CD4-positive, alpha-beta T cell treated with Interleukin-15 for 1 hour (primary cell): Measurements from ENCODE around the gene UNKL.

Experiments
- DNase-seq: peaks from one replicate; pipeline ENCODE4 v3.0.0-alpha.2; 2020

Gene UNKL

DNA sequence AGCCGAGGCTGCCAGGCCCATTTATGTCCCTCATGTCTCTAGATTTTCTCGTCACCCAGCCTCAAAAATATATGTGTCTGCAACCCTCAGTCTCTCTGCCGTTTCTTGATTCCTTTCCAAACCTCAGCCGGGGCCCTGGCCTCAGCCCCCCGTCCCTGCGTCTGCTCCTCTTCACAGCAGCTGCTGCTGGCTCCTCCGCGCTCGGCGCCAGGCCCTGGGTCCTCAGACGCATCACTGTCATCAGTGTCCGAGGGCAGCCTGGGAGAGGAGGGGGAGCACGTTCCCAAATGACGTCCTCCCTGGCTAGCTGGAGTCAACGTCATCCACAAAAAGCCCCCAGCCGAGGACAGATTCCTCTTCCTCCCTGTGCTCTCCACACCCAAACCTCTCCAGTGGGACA, 65.2 kb downstream of the UNKL start:
- no peak for DNase-seq

DNA sequence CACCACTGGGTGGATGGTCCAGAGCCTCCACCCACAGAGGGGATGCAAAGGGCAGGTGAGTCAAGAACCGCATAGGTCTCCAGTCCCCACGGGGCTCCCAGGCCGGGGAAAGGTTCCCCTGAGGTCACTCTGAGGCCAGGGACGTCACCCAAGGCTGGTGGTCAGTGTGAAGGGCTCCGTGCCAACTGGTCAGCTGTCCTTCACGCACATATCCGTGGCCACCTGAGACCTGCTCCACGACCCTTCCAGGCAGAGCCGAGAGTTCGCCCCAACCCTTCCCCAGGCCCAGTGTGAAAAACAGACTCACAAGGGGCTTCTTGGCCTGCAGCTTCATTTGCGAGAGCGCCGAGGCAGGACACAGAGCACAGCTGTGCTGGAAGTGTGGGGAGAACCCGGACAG, 65.6 kb downstream of the UNKL start:
- DNase-seq, result no peak

GRCh38 chr16:1348441-1348840, 66.1 kb downstream of the UNKL start:
- no peak for DNase-seq

DNA sequence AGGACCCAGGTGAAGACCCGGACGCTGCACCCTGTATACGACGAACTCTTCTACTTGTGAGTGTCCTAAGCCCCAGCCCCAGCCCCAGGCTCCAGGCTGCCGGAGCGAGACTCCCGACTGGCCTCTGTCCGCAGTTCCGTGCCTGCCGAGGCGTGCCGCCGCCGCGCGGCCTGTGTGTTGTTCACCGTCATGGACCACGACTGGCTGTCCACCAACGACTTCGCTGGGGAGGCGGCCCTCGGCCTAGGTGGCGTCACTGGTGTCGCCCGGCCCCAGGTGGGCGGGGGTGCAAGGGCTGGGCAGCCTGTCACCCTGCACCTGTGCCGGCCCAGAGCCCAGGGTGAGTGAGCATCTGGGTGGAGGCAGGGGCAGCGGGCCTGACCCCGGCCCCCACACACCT, 66.5 kb downstream of the UNKL start:
- no peak for DNase-seq

DNA sequence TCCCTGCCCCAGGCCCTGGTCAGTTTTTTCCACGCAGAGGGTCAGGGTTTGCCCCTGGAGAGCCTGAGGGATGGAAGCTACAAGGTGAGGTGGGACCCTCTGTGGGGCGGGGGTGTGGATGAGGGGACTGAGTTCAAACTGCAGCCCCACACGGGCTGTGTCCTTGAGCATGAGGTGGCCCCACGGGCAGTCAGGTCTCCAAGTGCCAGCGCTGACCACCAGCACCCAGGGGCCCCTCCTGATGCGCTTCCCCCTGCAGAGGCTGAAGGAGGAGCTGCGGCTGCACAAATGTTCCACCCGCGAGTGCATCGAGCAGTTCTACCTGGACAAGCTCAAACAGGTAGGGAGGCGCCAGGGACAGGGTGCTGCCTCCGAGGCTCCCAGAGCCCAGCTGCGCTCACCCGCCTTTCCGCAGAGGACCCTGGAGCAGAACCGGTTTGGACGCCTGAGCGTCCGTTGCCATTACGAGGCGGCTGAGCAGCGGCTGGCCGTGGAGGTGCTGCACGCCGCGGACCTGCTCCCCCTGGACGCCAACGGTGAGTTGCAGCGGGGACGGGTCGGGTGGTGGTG, 67.1 kb downstream of the UNKL start:
- DNase-seq, result no peak

DNA sequence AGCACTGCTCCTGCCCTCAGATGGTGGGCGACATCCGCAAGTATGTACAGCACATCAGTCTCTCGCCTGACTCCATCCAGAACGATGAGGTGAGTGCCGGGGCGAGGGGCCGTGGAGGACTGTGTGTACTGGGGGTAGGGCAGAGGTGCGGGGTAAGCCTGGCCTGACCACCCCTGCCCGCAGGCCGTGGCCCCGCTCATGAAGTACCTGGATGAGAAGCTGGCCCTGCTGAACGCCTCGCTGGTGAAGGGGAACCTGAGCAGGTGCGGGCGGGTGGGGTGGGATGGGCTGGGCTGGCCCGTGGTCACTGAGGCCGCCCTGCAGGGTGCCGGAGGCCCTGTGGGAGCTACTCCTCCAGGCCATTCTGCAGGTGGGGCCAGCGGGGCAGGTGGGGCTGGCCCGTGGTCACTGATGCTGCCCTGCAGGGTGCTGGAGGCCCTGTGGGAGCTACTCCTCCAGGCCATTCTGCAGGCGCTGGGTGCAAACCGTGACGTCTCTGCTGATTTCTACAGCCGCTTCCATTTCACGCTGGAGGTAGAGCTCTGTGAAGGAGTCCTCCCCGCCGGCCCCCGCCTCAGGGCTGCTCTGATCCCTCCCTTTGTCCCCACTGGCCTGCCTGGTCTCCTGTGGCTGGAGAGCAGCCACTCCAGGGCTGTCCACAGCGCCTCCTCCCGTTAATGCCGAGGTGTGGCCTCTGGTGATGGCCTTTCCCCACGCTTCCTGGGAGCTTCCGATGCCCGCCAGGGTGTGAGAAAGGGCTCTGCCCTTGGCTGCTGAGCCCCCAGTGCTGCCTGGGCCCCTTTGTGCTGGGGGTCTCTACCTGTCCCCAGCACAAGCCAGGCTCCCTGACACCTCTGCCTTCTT, 67.8 kb downstream of the UNKL start:
- no peak for DNase-seq

DNA sequence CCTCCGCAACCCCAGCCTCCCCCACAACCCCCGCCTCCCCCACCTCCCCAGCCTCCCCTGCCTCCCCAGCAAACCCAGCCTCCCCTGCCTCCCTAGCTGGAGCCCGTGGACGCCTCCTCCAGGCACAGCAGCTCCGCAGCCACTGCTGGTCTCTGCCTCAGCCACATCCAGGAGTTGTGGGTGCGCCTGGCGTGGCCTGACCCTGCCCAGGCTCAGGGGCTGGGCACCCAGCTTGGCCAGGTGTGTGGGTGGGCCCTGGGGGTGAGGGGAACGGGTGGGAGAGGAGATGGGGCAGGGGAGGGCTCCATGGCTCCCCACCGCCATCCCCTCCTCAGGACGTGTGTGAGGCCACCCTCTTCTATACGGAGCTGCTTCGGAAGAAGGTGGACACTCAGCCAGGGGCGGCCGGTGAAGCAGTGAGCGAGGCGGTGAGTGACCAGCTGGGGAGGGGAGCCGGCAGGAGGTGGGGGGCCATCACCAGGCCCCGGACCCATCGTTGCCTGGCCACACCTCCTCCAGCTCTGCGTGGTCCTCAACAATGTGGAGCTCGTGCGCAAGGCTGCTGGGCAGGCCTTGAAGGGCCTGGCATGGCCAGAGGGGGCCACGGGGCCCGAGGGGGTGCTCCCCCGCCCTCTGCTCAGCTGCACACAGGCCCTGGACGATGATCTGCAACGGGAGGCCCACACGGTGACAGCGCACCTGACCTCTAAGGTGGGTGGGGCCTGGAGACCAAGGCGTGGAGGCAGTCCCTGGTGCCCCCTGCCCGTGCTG, 68.7 kb downstream of the UNKL start:
- no peak for DNase-seq

GRCh38 chr16:1345087-1345486, 69.4 kb downstream of the UNKL start:
- DNase-seq, result no peak

DNA sequence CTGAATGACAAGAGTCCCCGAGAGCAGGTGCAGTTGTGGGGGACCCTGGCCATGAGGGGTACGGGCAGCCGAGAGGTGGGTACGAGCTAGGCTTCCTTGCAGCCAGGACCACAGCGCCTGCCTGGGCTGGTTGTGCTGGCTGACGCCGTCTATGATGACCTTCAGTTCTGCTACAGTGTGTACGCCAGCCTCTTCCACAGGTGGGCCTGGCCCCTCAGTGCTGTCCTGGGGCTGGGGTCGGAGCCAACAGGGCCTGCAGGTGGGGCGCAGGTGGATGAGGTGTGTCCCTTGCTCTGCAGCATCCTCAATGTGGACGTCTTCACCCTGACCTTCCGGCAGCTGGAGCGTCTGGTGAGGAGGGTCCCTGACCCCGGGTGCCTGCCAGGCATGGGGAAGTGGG, 70.0 kb downstream of the UNKL start:
- DNase-seq, result no peak

DNA sequence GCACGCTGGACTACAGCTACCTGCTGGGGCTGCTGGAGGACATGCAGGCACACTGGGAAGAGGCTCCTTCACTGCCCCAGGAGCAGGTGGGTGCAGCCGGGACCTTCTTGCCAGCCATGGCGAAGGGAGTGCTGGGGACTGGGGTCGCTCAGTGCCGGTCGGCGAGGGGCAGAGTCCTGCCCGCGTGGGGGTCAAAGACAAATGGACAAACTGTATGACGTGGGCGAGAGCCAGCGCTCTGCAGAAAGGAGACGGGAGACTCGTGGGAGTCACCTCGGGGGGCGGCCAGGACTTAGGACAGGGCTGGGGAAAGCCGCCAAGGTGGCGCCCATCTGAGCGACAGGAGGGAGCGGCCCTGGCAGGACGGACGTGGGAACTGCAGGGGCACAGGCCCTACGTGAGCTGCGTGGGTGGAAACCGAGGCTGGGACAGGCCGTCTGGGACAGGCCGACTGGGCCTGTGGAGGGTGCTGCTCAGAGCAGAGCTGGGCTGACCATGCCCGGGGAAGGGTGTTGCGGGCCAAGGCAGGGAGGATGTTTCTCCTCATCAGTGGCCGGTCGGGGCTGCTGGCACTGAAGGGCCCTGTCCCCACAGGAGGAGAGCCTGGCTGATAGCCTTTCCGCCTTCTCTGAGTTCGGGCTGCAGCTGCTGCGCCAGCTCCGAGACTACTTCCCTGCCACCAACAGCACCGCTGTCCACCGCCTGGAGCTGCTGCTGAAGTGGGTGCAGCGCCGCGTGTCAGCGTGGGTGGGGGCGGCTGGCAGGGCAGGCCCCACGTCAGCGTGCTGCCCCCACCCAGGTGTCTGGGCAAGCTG, 70.9 kb downstream of the UNKL start:
- DNase-seq, result no peak

DNA sequence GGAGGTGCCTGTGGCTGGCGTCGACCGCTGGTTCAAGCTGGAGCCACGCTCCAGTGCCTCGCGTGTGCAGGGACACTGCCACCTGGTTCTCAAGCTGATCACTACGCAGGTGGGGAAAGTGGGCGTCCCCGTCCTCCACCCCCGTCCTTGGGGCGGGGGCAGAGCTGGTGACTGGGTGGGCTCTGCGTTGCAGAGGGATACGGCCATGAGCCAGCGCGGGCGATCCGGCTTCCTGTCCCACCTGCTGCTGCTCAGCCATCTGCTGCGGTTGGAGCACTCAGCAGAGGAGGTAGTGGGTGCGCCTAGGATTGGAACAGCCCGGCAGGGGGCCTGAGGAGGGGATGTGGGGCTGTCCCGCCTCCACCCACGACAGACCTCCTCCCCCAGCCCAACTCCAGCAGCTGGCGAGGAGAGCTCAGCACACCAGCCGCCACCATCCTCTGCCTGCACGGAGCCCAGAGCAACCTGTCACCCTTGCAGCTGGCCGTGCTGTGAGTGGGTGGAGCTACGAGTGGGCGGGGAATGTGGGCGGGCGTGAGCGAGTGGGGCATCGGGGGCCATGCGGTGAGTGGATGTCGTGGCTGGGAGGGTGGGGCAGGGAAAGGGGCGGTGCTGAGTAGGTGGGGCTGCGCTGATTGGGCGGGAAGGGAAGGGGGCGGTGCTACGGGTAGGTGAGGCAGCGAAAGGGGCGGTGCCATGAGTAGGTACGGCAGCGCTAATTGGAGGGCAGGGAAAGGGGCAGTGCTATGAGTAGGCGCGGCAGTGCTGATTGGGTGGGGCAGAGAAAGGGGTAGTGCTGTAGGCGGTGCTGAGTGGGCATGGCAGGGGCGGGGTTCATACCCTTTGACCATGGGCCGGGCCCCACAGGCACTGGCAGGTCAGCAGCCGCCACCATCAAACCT, 71.7 kb downstream of the UNKL start:
- peak; percentile 98 for DNase-seq

DNA sequence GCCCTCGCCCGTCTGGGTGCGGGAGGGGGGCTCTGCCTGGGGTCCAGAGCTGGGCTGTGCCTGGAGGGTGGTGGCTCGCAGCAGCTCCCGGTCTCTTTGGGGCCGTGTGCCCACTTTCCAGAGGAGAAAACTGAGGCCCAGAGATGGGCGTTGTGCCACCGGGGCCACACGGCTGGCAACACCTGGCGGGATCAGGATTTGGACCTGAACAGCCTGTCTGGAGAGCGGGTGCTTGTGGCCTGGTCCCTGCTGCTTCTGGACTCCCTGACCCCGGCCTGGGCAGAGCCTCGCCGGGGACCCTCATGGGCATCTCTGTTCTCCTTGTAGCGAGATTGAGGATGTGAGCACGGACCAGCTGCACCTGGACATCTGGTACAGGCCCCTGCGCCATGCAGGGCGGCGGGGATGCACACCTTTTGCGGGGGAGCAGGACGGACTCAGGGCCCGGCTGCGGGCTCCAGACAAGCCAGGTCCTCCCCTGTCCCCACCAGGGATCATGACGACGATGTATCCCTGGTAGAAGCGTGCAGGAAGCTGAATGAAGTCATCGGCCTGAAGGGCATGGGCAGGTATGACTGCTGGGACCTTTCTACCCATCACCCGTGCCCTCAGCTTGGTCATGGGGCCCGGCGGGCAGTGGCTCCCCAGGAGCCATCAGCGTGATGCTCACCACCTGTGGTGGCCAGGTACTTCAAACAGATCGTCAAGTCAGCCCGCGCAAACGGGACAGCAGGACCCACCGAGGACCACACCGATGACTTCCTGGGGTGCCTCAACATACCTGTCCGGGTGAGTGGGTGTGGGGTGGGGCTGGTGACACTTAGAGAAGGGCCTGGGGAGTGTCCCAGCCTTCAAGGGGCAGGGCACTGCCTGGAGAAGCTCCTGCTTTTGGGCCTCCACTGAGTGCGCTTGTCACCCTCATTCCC, 72.7 kb downstream of the UNKL start:
- no peak for DNase-seq

DNA sequence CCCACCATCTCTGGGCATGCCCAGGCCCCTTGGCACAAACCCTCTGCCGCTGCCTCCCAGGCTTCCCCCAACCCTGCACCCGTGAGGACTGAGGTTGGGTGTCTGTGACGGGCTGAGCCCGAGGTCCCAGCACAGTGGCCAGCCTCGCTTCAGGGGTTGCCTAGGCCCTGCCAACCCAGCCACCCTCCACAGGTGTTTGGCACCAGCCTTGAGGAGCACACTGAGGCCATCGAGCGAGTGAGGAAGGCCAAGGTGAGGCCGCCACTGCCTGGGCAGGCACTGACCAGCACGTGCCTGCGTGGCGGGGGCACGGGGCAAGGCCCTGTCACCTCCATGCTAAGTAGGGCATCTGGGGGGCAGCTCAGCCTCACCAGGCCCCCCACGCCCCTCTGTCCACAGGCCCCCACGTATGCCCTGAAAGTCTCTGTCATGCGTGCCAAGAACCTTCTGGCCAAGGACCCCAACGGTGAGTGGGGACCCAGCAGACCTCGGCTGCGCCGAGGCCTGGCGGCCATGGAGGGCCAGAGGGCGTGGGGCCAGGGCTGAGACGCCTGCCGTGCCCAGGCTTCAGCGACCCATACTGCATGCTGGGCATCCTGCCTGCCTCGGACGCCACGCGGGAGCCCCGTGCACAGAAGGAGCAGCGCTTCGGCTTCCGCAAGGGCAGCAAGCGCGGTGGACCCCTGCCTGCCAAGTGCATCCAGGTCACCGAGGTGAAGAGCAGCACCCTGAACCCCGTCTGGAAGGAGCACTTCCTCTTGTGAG, 73.6 kb downstream of the UNKL start:
- DNase-seq, result no peak

GRCh38 chr16:1338855-1339675, 75.4 kb downstream of the UNKL start:
- DNase-seq, result no peak

DNA sequence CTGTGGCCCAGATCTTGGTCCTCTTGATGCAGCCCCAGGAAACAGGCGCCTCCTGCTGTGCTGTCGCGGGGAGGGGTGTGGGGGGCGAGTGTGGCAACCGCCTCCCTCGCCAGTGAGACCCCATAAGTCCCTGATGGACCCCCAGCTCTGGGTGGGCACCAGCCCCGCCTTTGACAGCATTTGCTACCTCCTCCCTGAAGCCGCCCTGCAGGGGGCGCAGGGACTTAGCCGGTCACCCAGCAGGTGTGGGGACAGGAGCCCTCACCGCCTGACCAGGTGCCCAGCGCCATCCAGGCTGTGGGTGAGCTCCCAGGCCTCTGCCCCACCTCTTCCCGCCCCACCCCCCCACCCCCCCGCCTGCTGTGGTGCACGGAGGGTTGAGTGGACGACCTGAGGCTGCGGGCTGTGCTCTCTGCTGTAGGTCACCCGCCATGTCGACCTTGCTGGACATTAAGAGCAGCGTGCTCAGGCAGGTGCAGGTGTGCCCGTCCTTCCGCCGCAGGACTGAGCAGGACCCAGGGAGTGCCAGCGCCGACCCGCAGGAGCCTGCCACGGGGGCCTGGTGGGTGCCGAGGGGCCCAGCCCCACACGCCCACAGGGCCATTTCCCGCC, 76.3 kb downstream of the UNKL start:
- DNase-seq, result no peak

- DNase-seq, result no peak
Measured at GRCh38 chr16:1337486-1337885, 77.0 kb downstream of the UNKL start.

DNA sequence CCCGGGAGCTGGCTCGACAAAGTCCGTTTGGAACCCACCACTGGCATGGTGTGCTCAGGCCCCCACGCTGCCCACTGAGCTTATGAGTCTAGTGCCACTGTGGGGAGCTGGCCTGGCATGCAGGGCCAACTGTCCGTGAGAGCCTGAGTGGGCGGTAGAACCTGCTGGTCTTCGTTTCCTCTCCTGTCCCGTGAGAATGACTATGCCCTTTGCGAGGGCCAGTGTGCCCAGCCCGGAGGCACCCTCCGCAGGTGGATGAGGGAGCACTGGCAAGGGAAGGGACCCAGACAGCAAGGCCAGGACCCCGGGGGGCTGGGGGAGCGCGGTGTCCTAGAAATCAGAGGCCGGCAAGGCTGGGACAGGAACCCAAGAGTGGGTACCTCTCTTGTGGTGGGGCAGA, 77.9 kb downstream of the UNKL start:
- no peak for DNase-seq

- DNase-seq, result no peak
Measured at GRCh38 chr16:1335996-1336395, 78.5 kb downstream of the UNKL start.
